Measurements from ENCODE around the gene ZNF638.

DNA sequence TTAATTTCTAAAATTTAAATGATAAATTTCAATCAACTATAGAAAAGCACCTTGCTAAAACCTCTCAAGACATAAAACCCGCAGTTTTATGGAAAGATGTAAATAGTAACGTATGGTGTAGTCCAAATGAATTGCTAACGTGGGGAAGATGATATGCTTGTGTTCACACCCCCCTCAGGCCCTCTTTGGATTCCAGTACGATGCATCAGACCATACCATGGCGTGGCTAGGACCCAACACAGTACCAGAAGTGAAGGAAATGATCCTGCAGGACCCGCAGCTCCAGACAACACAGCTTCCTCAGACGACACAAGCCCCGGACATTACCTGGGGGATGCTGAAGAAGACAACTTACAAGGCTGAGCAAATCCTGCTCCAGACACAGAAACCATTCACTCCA is 61.6 kb downstream of the ZNF638 start:
- no peak for TF ChIP-seq POLR2A (IDR thresholded peaks at IDR 0.05)
- TF ChIP-seq, protein P1, sequence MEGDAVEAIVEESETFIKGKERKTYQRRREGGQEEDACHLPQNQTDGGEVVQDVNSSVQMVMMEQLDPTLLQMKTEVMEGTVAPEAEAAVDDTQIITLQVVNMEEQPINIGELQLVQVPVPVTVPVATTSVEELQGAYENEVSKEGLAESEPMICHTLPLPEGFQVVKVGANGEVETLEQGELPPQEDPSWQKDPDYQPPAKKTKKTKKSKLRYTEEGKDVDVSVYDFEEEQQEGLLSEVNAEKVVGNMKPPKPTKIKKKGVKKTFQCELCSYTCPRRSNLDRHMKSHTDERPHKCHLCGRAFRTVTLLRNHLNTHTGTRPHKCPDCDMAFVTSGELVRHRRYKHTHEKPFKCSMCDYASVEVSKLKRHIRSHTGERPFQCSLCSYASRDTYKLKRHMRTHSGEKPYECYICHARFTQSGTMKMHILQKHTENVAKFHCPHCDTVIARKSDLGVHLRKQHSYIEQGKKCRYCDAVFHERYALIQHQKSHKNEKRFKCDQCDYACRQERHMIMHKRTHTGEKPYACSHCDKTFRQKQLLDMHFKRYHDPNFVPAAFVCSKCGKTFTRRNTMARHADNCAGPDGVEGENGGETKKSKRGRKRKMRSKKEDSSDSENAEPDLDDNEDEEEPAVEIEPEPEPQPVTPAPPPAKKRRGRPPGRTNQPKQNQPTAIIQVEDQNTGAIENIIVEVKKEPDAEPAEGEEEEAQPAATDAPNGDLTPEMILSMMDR (IDR thresholded peaks at IDR 0.05): no peak
